Measurements from ENCODE around the gene ALLC. TPM values are rescaled to one million over a fixed set of nuclear protein-coding genes. Genes with fewer than 3 reads are reported as not detected.

Gene ALLC
- total RNA-seq, 2 donors from 2014 or later: not detected

GRCh38 chr2:3731829-3732228, 73.8 kb downstream of the ALLC start:
- no peaks in the 10 kb centered on the region for H3K36me3 ChIP-seq (ENCODE audit: control insufficient read depth, insufficient read depth, low read length)
- Mint-ChIP-seq H3K4me3 (no peak overlapping the region), H3K4me1 (peaks cover 8% of the 10 kb centered on the region), H3K36me3 (ENCODE audit: low read depth) (no peaks in the 10 kb centered on the region), H3K27me3 (ENCODE audit: insufficient read depth) (peaks cover 6% of the 10 kb centered on the region), H3K9me3 (no peaks in the 10 kb centered on the region), H3K27ac (no peak overlapping the region)
- no peaks in the 10 kb centered on the region for H3K9me3 ChIP-seq (ENCODE audit: control insufficient read depth, low read length)
- DNase-seq: peak; percentile 17
- no peak overlapping the region for H3K9ac ChIP-seq (ENCODE audit: extremely low read depth, low read length, poor library complexity, severe bottlenecking)
- no peak overlapping the region for H3K27ac ChIP-seq (ENCODE audit: low read depth, low read length)
- peaks cover 3% of the 10 kb centered on the region for H3K4me1 ChIP-seq (ENCODE audit: control insufficient read depth, insufficient read depth, low read length)
- TF ChIP-seq, protein P1, sequence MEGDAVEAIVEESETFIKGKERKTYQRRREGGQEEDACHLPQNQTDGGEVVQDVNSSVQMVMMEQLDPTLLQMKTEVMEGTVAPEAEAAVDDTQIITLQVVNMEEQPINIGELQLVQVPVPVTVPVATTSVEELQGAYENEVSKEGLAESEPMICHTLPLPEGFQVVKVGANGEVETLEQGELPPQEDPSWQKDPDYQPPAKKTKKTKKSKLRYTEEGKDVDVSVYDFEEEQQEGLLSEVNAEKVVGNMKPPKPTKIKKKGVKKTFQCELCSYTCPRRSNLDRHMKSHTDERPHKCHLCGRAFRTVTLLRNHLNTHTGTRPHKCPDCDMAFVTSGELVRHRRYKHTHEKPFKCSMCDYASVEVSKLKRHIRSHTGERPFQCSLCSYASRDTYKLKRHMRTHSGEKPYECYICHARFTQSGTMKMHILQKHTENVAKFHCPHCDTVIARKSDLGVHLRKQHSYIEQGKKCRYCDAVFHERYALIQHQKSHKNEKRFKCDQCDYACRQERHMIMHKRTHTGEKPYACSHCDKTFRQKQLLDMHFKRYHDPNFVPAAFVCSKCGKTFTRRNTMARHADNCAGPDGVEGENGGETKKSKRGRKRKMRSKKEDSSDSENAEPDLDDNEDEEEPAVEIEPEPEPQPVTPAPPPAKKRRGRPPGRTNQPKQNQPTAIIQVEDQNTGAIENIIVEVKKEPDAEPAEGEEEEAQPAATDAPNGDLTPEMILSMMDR (conservative IDR thresholded peaks at IDR 0.05): no peak
- 93 to 100% methylated on average over 7 of the region's 7 CpGs for WGBS, 2 experiments (ENCODE audit: insufficient coverage in 1 of 2, insufficient read length in 1 of 2)
- H3K27me3 ChIP-seq (ENCODE audit: control insufficient read depth, insufficient read depth, low read length, poor library complexity, severe bottlenecking): no peaks in the 10 kb centered on the region
- H3K4me3 ChIP-seq (ENCODE audit: low read length): no peak overlapping the region

- no peak overlapping the region for H3K27ac Mint-ChIP-seq
- no peaks in the 10 kb centered on the region for H3K4me1 Mint-ChIP-seq
- Histone ChIP-seq H3K4me1 (ENCODE audit: control insufficient read depth, insufficient read depth, low read length) (no peaks in the 10 kb centered on the region), H3K9me3 (ENCODE audit: control insufficient read depth, low read length) (no peaks in the 10 kb centered on the region), H3K27me3 (ENCODE audit: control insufficient read depth, insufficient read depth, low read length, poor library complexity, severe bottlenecking) (no peaks in the 10 kb centered on the region), H3K27ac (ENCODE audit: low read depth, low read length) (no peak overlapping the region), H3K4me3 (ENCODE audit: low read length) (no peak overlapping the region), H3K9ac (ENCODE audit: extremely low read depth, low read length, poor library complexity, severe bottlenecking) (no peak overlapping the region), H3K36me3 (ENCODE audit: control insufficient read depth, insufficient read depth, low read length) (no peaks in the 10 kb centered on the region)
- TF ChIP-seq, protein P1 (conservative IDR thresholded peaks at IDR 0.05): no peak
- peak; percentile 31 for DNase-seq
- peaks cover 3% of the 10 kb centered on the region for H3K27me3 Mint-ChIP-seq (ENCODE audit: insufficient read depth)
- 79 to 81% methylated on average over 7 of the region's 7 CpGs for WGBS, 2 experiments (ENCODE audit: insufficient coverage in 1 of 2, insufficient read length in 1 of 2)
- H3K9me3 Mint-ChIP-seq: no peaks in the 10 kb centered on the region
- no peak overlapping the region for H3K4me3 Mint-ChIP-seq
- H3K36me3 Mint-ChIP-seq (ENCODE audit: low read depth): no peaks in the 10 kb centered on the region
These were observed 78.1 kb downstream of the ALLC start for GRCh38 chr2:3736112-3736511.

- peak; percentile 18 for DNase-seq
- Histone ChIP-seq H3K9ac (ENCODE audit: extremely low read depth, low read length, poor library complexity, severe bottlenecking) (no peak overlapping the region), H3K4me1 (ENCODE audit: control insufficient read depth, insufficient read depth, low read length) (no peaks in the 10 kb centered on the region), H3K27ac (ENCODE audit: low read depth, low read length) (no peak overlapping the region), H3K36me3 (ENCODE audit: control insufficient read depth, insufficient read depth, low read length) (no peaks in the 10 kb centered on the region), H3K27me3 (ENCODE audit: control insufficient read depth, insufficient read depth, low read length, poor library complexity, severe bottlenecking) (no peaks in the 10 kb centered on the region), H3K4me3 (ENCODE audit: low read length) (no peak overlapping the region), H3K9me3 (ENCODE audit: control insufficient read depth, low read length) (no peaks in the 10 kb centered on the region)
- H3K27me3 Mint-ChIP-seq (ENCODE audit: insufficient read depth): peaks cover 3% of the 10 kb centered on the region
- TF ChIP-seq, protein P1 (conservative IDR thresholded peaks at IDR 0.05): no peak
- no peak overlapping the region for H3K4me3 Mint-ChIP-seq
- WGBS, 2 experiments (ENCODE audit: insufficient coverage in 1 of 2, insufficient read length in 1 of 2): 87 to 96% methylated on average over 7 to 9 of the region's 9 CpGs
- H3K27ac Mint-ChIP-seq: no peak overlapping the region
- no peaks in the 10 kb centered on the region for H3K36me3 Mint-ChIP-seq (ENCODE audit: low read depth)
- no peaks in the 10 kb centered on the region for H3K9me3 Mint-ChIP-seq
- H3K4me1 Mint-ChIP-seq: no peaks in the 10 kb centered on the region
These were observed 79.1 kb downstream of the ALLC start for GRCh38 chr2:3737128-3737527.

Measured in endodermal cell (in vitro differentiated cells).